Sciatic nerve (tissue), 2 donors: ENCODE measurements around the gene HECTD4. TPM values are rescaled to one million over a fixed set of nuclear protein-coding genes. Genes with fewer than 3 reads are reported as not detected.
"Not testable (repeated sequence)": the region's sequence is repeated elsewhere in the genome, so short reads cannot be mapped to it uniquely, and the experiment has no call there.

ENCODE experiments used
- ATAC-seq: fragments of 200-7000 bp; cut with Tn5 transposase; one replicate; pipeline ENCODE4 v1.9.1; 2020; ENCODE audit warnings: mild to moderate bottlenecking, moderate library complexity
- DNase-seq: peaks from one replicate; pipeline ENCODE4 v3.0.0-alpha.2; 2020; ENCODE audit warnings: low spot score
- intact Hi-C: fragments of 100-400 bp; cut with DNase I; formaldehyde crosslinking; loops from one replicate; pipeline ENCODE4 v1.14.2; 2022
- total RNA-seq: library from RNA; stranded (reverse); fragmentation: NEBNext Ultra II Directional; extraction: Animal tissue kit (Norgen Biotek cat#: 25700); gene quantifications from one replicate; pipeline ENCODE4 v1.2.1, GENCODE V29; 2021
- donor health status: DM: no; HTN: no; CAD: no.
- donor health status: DM: no; HTN: no; CAD: no.

Gene HECTD4
- total RNA-seq, 1 donor from 2014 or later = 81.3 TPM

- no peak for DNase-seq
- intact Hi-C loops = no loop called here
- ATAC-seq = no peak
Observed at GRCh38 chr12:112368856-112369255, 13.4 kb downstream of the HECTD4 start.

- DNase-seq (no peak), ATAC-seq (no peak)
- intact Hi-C loops = no loop called here
Observed at GRCh38 chr12:112367965-112368364, 14.3 kb downstream of the HECTD4 start.

GRCh38 chr12:112362310-112362709 lies 19.9 kb downstream of the HECTD4 start:
- intact Hi-C loops = no loop called here
- ATAC-seq (no peak), DNase-seq (no peak)

- DNase-seq (no peak), ATAC-seq (no peak)
- intact Hi-C loops = no loop called here
Observed at GRCh38 chr12:112361271-112361670, 21.0 kb downstream of the HECTD4 start.

GRCh38 chr12:112359290-112359689 lies 22.9 kb downstream of the HECTD4 start:
- intact Hi-C loops = no loop called here
- ATAC-seq (no peak), DNase-seq (no peak)

- DNase-seq (no peak), ATAC-seq (no peak)
- intact Hi-C loops = no loop called here
Observed at GRCh38 chr12:112357214-112357613, 25.0 kb downstream of the HECTD4 start.

- DNase-seq = no peak
- no peak for ATAC-seq
- intact Hi-C loops = no loop called here
Observed at GRCh38 chr12:112354399-112354798, 27.8 kb downstream of the HECTD4 start.

- DNase-seq (no peak), ATAC-seq (no peak)
- intact Hi-C loops = no loop called here
Observed at GRCh38 chr12:112353393-112353792, 28.8 kb downstream of the HECTD4 start.

- no peak for DNase-seq
- intact Hi-C loops = no loop called here
Observed at GRCh38 chr12:112352921-112353320, 29.3 kb downstream of the HECTD4 start.

GRCh38 chr12:112350593-112351592 lies 31.3 kb downstream of the HECTD4 start:
- DNase-seq (no peak), ATAC-seq (no peak)
- intact Hi-C loops = no loop called here

More at GRCh38 chr12:112352921-112353320, 29.3 kb downstream of the HECTD4 start:
- ATAC-seq = no peak

- no peak for ATAC-seq
- intact Hi-C loops = no loop called here
- DNase-seq = no peak
Observed at GRCh38 chr12:112349431-112349830, 32.8 kb downstream of the HECTD4 start.

- DNase-seq, ATAC-seq, intact Hi-C loops: not testable (repeated sequence)
Observed at GRCh38 chr12:112348926-112349325, 33.3 kb downstream of the HECTD4 start.

GRCh38 chr12:112347581-112347982 lies 34.6 kb downstream of the HECTD4 start:
- intact Hi-C loops = no loop called here
- DNase-seq (no peak), ATAC-seq (no peak)

- intact Hi-C loops = no loop called here
- DNase-seq (no peak), ATAC-seq (no peak)
Observed at GRCh38 chr12:112346194-112346593, 36.0 kb downstream of the HECTD4 start.

- intact Hi-C loops = no loop called here
- ATAC-seq (no peak), DNase-seq (no peak)
Observed at GRCh38 chr12:112344220-112344619, 38.0 kb downstream of the HECTD4 start.

- DNase-seq (no peak), ATAC-seq (no peak)
- intact Hi-C loops = no loop called here
Observed at GRCh38 chr12:112342587-112342986, 39.6 kb downstream of the HECTD4 start.

GRCh38 chr12:112341046-112341825 lies 41.0 kb downstream of the HECTD4 start:
- intact Hi-C loops = no loop called here
- DNase-seq (no peak), ATAC-seq (no peak)

GRCh38 chr12:112340230-112340629 lies 42.0 kb downstream of the HECTD4 start:
- DNase-seq (no peak), ATAC-seq (no peak)
- intact Hi-C loops = no loop called here

GRCh38 chr12:112334999-112335398 lies 47.2 kb downstream of the HECTD4 start:
- DNase-seq, intact Hi-C loops, ATAC-seq: not testable (repeated sequence)

- ATAC-seq = no peak
- intact Hi-C loops = no loop called here
Observed at GRCh38 chr12:112333019-112333418, 49.2 kb downstream of the HECTD4 start.

More at GRCh38 chr12:112333019-112333418, 49.2 kb downstream of the HECTD4 start:
- DNase-seq = no peak
